Inferior parietal cortex (tissue), 1 donor: ENCODE results near the gene GHITM.

Experiments
- DNase-seq: peaks from one replicate; pipeline ENCODE4 v3.0.0-alpha.2; 2016; ENCODE audit errors: extremely low spot score

Gene GHITM

GRCh38 chr10:84200537-84201243 is 61.4 kb downstream of the GHITM start:
- DNase-seq: no peak

GRCh38 chr10:84201244-84201606 is 61.9 kb downstream of the GHITM start:
- DNase-seq: no peak

- no peak for DNase-seq
Measured at GRCh38 chr10:84201682-84202081, 62.4 kb downstream of the GHITM start.

- DNase-seq: no peak
Measured at GRCh38 chr10:84202349-84202748, 63.0 kb downstream of the GHITM start.
